ENCODE data around the gene DMKN.
A peak's percentile ranks its signal among the peaks of the same experiment; 100 is the strongest.
"Not testable (repeated sequence)": the region's sequence is repeated elsewhere in the genome, so short reads cannot be mapped to it uniquely, and the experiment has no call there.

The DMKN gene

GRCh38 chr19:35491836-35492360 lies 21.6 kb downstream of the DMKN start:
- DNase-seq = no peak

DNA sequence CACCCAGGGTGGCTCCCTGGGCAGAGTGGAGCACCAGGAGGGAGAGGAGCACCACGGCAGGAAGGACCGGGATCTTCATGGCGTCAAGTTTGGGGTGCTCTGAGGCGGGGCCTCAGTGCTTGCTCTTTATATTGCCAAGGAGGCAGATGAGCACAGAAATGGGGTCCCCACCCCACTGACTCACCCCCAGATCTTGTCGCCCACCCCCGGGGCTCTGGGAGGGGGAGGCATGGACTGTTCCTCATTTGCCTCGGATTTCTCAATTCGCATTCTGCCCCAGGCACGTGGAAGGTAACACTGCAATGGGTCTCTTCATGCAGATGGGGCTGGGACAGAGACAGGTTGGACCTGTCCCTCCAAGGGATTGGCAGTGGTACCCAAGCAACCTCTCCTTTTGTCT lies 23.1 kb downstream of the DMKN start, which contains the start of gene KRTDAP:
TSS of gene KRTDAP (minus strand) at position 101 of the 400 bp plus-strand sequence. CDS start at position 79, 22 bp downstream.
- DNase-seq = no peak

DNA sequence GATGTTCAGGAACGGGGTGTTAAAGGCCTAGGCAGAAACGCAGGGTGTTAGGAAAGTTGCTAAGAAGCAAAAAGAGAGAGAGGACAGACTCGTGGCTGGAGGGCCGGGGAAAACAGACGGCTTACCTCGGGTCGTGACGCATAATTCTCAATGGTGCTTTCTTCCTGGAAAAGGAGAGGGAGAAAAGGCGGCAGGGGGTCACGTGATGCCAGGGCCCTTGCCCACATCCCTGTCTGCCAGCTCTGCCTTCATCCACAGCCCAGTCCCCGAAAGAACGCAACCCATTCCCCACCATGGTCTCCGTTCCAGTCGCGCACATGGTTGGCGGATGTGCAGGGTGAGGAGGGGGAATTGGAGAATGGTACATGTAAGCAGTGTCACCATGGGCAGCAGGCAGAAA lies 24.8 kb downstream of the DMKN start:
- no peak for DNase-seq

GRCh38 chr19:35487656-35488182 lies 25.7 kb downstream of the DMKN start:
- no peak for DNase-seq

DNA sequence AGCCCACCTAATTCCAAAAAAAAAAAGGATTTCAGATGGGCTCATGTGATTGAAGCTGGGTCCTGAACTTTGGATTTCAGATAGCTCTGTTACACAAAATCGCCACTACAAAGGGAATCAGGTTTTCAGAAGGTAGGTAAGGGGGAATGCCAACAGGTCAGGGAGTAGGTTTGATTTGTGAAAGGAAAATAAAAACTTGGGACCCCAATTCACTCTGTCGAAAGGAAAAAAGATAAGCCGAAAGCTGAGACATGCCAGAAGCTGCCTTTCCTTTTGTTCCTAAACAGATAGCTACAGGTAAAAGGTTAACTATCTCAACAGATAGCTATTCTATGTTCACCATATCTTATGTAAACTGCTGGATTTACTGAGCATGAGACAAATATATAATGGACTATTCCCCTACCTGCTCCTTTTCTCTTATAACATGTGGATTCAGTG lies 27.2 kb downstream of the DMKN start:
- no peak for DNase-seq

DNA sequence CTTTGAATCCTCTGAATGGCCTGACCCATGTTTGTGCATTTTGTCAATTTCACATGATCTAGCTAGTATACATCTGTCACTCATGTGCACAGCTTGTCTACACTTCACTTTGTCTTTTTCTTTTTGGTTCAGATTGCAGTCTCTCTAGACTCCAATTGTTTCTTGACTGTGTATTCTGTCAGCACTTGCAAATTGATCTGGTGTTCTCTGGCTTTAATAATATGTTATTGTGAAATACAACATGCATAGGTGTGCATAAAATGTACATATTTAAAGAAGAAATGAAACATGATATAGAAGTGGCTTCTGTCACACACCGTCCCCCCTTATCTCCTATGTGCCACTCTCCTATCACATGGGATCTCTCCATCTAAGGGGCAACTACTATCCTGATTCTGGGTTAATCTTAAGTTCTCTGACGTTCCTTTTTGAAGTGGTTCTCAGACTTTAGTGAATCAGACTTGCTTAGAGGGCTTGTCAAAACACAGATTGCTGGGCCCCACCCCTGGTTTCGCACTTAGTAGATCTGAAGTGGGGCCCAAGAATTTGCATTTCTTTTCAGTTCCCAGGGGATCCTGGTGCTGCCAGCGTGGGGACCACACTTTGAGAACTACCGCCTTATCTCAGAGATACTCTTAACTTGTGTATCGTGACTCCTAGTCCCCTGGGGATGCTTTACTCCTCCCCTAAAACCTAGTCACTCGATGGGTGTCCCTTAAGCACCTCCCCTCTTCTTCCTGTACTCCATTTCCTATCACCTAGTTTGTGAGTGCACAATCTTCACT lies 29.0 kb downstream of the DMKN start:
- DNase-seq = no peak

- DNase-seq = no peak
Measured at GRCh38 chr19:35483089-35483488, 30.4 kb downstream of the DMKN start.

GRCh38 chr19:35478794-35479677 lies 34.4 kb downstream of the DMKN start:
- peak; percentile 96 for DNase-seq

GRCh38 chr19:35476149-35476548 lies 37.3 kb downstream of the DMKN start:
- no peak for DNase-seq

- not testable (repeated sequence) for DNase-seq
Measured at GRCh38 chr19:35474594-35474993, 38.9 kb downstream of the DMKN start.

DNA sequence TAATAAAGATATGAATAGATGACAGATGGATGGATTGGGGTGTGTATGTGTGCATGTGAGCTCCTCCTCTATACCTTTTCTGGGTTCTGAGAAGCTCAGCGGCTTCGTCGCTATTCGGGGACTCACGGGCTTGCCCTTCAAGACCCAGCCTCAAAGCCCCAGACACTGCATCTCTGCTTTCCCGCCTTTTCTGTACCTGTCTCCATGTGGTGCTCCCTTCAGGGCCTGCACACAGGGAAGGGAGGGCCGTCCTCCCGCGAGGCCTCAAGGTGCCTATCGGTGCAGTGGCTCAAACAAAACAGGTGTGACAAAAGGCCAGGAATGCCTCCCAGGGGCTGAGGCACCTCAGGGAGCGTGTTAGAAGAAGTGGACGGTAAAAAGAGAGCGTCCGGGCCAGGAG lies 39.3 kb downstream of the DMKN start:
- DNase-seq = no peak

DNA sequence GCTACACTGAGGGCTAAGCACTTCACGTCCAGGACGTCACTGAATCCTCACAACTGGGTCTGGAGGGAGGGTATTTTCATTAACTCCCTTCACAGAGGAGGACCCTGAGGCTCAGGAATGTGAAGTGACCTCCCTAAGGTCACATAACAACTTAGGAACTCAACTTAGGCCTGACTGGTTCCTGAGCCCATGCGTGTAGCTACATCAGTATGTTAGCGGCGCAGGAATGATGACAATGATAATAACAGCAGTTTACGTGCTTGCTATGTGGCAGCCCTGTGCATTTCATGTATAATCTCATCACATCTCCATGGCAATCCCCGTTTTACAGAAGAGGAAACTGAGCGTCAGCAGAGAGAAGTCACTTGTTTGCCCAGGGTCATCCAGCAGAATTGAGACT lies 41.5 kb downstream of the DMKN start:
- DNase-seq = no peak

GRCh38 chr19:35471075-35471474 lies 42.4 kb downstream of the DMKN start:
- not testable (repeated sequence) for DNase-seq

GRCh38 chr19:35470128-35470527 lies 43.3 kb downstream of the DMKN start:
- DNase-seq = no peak

DNA sequence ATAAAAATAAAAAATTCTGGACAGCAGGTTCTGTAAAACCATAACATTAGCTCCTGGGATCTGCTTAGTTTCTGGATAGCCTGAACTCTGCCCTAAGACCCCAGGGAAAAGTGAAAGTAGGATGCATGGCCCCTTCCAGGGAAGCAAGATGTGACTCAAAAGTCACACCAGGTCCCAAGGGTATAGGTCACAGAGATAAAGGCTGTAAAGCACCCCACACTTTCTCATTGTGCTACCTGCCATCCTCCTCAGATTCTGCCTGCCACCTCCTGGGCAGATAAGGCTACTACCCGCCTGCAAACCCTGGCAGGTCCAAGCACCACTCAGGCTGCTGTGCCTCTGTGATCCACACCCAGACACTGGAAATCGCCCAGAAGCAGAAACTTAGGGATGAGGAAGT lies 44.8 kb downstream of the DMKN start:
- peak; percentile 43 for DNase-seq

DNA sequence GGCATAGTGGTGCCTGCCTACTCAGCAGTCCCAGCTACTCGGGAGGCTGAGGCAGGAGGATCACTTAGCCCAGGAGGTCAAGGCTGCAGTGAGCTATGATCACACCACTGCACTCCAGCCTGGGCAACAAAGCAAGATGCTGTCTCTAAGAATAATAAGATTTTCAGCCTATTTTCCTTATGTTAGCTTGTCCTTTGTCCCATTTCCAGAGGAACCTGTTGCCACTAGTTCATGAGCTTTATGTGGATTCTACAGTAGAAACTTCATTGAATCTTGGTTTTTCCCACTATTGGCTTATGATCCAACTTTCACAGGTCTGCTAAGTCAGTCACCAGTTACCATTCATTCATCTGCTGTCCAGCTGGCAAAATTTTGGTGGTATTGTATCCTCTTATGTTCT lies 47.2 kb downstream of the DMKN start:
- no peak for DNase-seq

- not testable (repeated sequence) for DNase-seq
Measured at GRCh38 chr19:35462956-35463355, 50.5 kb downstream of the DMKN start.

DNA sequence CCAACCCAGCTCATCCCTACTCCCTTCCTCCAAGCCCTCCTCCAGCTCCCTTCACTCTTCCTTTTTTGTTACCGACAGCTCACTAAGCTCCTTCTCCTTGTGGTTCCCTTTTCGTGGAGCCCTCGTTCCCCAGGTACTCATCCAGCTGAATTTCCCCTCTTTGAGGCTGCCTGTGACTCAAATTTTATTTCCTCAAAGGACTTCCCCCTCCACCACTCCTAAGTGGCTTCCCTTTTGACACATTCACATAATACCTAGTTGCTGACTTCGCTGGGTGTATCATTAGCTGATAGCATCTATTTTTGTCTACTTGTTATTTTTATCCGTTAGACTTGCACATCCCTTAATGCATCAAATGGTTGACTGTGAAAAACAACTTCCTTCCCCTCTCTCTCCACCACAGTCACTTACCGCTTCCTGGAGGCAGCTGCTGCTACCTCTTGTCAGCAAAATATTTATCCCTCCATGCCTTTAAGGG lies 50.9 kb downstream of the DMKN start:
- no peak for DNase-seq

DNA sequence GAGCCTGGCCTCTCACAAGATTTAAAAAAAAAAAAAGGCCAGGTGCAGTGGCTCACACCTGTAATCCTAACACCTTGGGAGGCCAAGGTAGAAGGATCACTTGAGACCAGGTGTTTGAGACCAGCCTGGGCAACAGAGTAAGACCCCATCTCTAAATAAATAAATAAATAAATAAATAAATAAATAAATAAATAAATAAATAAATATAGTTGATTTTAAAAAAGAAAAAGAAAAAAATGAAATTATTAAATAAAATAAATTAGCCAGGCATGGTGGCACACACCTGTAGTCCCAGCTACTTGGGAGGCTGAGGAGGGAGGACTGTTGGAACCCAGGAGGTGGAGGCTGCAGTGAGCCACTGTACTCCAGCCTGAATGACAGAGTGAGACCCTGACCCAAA lies 51.7 kb downstream of the DMKN start:
- DNase-seq = not testable (repeated sequence)

DNA sequence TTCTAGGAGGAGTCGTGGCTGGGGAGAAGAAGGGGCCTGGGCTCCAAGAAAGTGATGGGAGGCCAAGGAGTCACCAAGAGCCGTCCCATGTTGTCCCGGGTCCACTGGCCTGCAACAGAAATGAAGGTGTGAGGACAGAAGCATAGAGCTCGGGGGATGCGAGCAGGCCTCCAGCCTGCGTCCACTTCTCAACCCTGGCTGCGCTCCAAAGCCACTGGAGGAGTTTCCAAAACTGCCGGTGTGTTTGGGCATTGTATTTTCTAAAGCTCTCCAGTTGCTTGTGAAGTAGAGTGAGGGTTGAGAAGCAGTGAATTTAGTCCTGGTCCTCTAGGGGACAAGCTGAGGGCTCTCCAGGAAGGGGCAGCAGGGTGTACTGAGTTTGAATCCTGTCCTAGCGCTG lies 52.4 kb downstream of the DMKN start:
- DNase-seq = no peak

DNA sequence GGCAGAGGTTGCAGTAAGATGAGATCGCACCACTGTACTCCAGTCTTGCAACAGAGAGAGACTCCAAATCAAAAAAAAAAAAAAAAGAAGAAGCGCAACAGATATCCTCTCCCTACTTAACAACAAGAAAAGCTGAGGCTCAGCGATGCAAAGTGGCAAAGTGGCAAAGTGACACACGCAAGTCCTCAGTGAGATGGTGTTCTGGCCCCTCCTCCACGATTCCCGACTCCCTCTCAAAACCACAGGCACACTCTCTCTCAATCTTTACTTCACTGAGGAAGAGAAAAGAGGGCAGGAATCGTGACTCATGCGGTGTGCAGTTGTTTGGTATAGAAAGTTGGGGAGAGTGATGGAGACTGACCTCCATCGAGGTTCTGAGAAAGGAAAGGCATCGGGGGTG lies 52.8 kb downstream of the DMKN start:
- DNase-seq = no peak

DNA sequence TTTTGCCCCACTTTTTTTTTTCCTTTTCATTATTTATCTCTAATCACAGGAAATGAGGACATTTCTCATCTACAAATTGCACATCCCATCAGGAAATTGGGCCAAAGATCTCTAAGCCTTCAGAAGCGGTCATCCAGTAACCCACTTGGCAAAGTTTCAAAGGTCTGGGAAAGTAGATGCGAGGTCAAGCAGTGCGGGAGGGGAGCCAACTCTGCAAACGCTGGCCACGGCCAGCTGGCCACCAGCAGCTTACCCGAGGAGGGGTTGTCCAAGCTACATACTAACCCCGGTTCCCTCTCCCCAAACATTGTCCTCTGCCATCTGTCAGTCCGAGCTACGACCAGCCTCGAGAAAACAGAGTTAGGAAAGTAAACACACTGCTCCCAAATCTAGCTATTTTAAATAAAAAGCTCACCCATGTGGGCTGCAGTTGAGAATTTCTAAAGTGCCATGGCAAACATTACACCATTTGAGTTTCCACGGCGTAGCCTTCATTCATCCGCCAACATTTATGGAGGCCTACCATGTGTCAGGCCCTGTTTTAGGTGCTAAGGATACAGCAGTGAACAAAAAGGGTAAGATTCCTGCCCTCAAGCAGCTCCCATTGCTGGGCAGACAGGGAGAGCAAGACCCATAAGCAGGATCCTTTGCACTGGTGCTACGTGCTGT lies 53.9 kb downstream of the DMKN start:
- DNase-seq = no peak
